WI38 (cell line): ENCODE measurements around the gene AIFM2.
A peak's percentile ranks its signal among the peaks of the same experiment; 100 is the strongest.
"Not testable (repeated sequence)": the region's sequence is repeated elsewhere in the genome, so short reads cannot be mapped to it uniquely, and the experiment has no call there.

ENCODE experiments used
- H3K4me3 ChIP-seq: 2 replicates; pipeline ENCODE4 v1.5.1; 2011; ENCODE audit warnings: low read depth, mild to moderate bottlenecking, control low read depth, low read length
- CTCF ChIP-seq: IDR thresholded peaks from 2 replicates; pipeline ENCODE4 v1.5.1; 2012; ENCODE audit warnings: low read depth, mild to moderate bottlenecking, control low read depth, low read length

Gene AIFM2

GRCh38 chr10:70160798-70161197 is 28.2 kb upstream of the AIFM2 start:
- H3K4me3 ChIP-seq: no peak overlapping the region
- TF ChIP-seq CTCF: no peak

- H3K4me3 ChIP-seq: not testable (repeated sequence)
Measured at GRCh38 chr10:70159366-70159765, 26.7 kb upstream of the AIFM2 start.

- no peak overlapping the region for H3K4me3 ChIP-seq
- no peak for TF ChIP-seq CTCF
Measured at GRCh38 chr10:70158113-70158512, 25.5 kb upstream of the AIFM2 start.

- H3K4me3 ChIP-seq: no peak overlapping the region
- TF ChIP-seq CTCF: no peak
Measured at GRCh38 chr10:70155255-70155838, 22.7 kb upstream of the AIFM2 start.

- no peak for TF ChIP-seq CTCF
- H3K4me3 ChIP-seq: no peak overlapping the region
Measured at GRCh38 chr10:70148516-70148915, 15.9 kb upstream of the AIFM2 start.

- 0 out of 2 replicates have a peak overlapping the region, but pooled peaks have one; percentile 4 for H3K4me3 ChIP-seq
Measured at GRCh38 chr10:70147259-70147625, 14.6 kb upstream of the AIFM2 start.

GRCh38 chr10:70146489-70147258 is 14.0 kb upstream of the AIFM2 start, which contains the start of gene TYSND1:
Gene TYSND1, minus strand, starts transcription at chr10:70146700. Its CDS starts 114 bp downstream, at chr10:70146586.
- peak; percentile 63 for TF ChIP-seq CTCF
- H3K4me3 ChIP-seq: peak within 1 kb of the TSS; percentile 61

More at GRCh38 chr10:70147259-70147625, 14.6 kb upstream of the AIFM2 start:
- TF ChIP-seq CTCF: no peak
